Liver (tissue), 9 donors: ENCODE measurements around the gene SERINC5. TPM values are rescaled to one million over a fixed set of nuclear protein-coding genes. Genes with fewer than 3 reads are reported as not detected.

Experiments used
- DNase-seq: peaks from one replicate; pipeline ENCODE4 v3.0.0-alpha.2; 2017; ENCODE audit warnings: low spot score
- H3K27ac ChIP-seq, 2 donors: one replicate each; pipeline ENCODE4 v1.7.0; 2013; ENCODE audit warnings: inconsistent platforms in 2 of 2, low read length in 2 of 2, control low read depth in 1 of 2, low read depth in 1 of 2, mild to moderate bottlenecking in 1 of 2
- H3K27me3 ChIP-seq, 4 donors: one replicate each; pipeline versions ENCODE4 v1.6.1 to v1.7.0; 2013; ENCODE audit warnings: low read length in 3 of 4, inconsistent platforms in 1 of 4, mild to moderate bottlenecking in 1 of 4, moderate library complexity in 1 of 4; ENCODE audit not compliant: control insufficient read depth in 4 of 4, insufficient read depth in 4 of 4
- H3K36me3 ChIP-seq, 4 donors: one replicate each; pipeline versions ENCODE4 v1.6.1 to v1.7.0; 2013; ENCODE audit warnings: low read length in 3 of 4, mild to moderate bottlenecking in 3 of 4, low read depth in 1 of 4, moderate library complexity in 1 of 4; ENCODE audit not compliant: control insufficient read depth in 4 of 4, insufficient read depth in 3 of 4
- H3K4me1 ChIP-seq, 4 donors: one replicate each; pipeline versions ENCODE4 v1.6.1 to v1.7.0; 2013; ENCODE audit warnings: low read length in 3 of 4, mild to moderate bottlenecking in 3 of 4, moderate library complexity in 1 of 4; ENCODE audit not compliant: control insufficient read depth in 4 of 4, insufficient read depth in 4 of 4
- H3K4me3 ChIP-seq, 3 donors: one replicate each; pipeline versions ENCODE4 v1.6.1 to v1.7.0; 2013; ENCODE audit warnings: low read length in 3 of 3, control low read depth in 1 of 3, low read depth in 1 of 3, mild to moderate bottlenecking in 1 of 3
- H3K9ac ChIP-seq, 2 donors: one replicate each; pipeline ENCODE4 v1.7.0; 2013; ENCODE audit warnings: low read length in 2 of 2, mild to moderate bottlenecking in 2 of 2, moderate library complexity in 2 of 2, control low read depth in 1 of 2, low read depth in 1 of 2
- H3K9me3 ChIP-seq, 4 donors: one replicate each; pipeline versions ENCODE4 v1.6.1 to v1.7.0; 2013; ENCODE audit warnings: low read length in 3 of 4; ENCODE audit not compliant: control insufficient read depth in 4 of 4
- EGR1 ChIP-seq, 2 donors: IDR thresholded peaks; 2 replicates each; pipeline ENCODE4 v1.6.1; 2016 to 2018; ENCODE audit warnings: antibody characterized with exemption in 2 of 2, low read depth in 2 of 2
- FOXA1 ChIP-seq: IDR thresholded peaks from 2 replicates; pipeline ENCODE4 v1.6.1; 2016; ENCODE audit warnings: antibody characterized with exemption
- FOXA2 ChIP-seq: IDR thresholded peaks from 2 replicates; pipeline ENCODE4 v1.6.1; 2016; ENCODE audit warnings: antibody characterized with exemption
- GABPA ChIP-seq, 2 donors: IDR thresholded peaks in 1 of 2; conservative IDR thresholded peaks in 1 of 2; 2 replicates each; pipeline ENCODE4 v1.6.1; 2016; ENCODE audit warnings: antibody characterized with exemption in 2 of 2, mild to moderate bottlenecking in 1 of 2, moderate library complexity in 1 of 2
- JUND ChIP-seq, 2 donors: IDR thresholded peaks; 2 replicates each; pipeline ENCODE4 v1.6.1; 2016; ENCODE audit warnings: antibody characterized with exemption in 2 of 2
- NR2F2 ChIP-seq: IDR thresholded peaks from 2 replicates; pipeline ENCODE4 v1.6.1; 2016; ENCODE audit warnings: antibody characterized with exemption
- RAD21 ChIP-seq, 2 donors: IDR thresholded peaks; 2 replicates each; pipeline ENCODE4 v1.6.1; 2016; ENCODE audit warnings: antibody characterized with exemption in 2 of 2, mild to moderate bottlenecking in 2 of 2
- SP1 ChIP-seq: IDR thresholded peaks from 2 replicates; pipeline ENCODE4 v1.6.1; 2018; ENCODE audit warnings: antibody characterized with exemption, mild to moderate bottlenecking
- WGBS: extraction: QIAGEN DNeasy Blood & Tissue Kit; methylation state at CpG from one replicate; pipeline ENCODE4 v1.1.7; 2013; 5-methylcytosine and 5-hydroxymethylcytosine counted together
- polyA plus RNA-seq, 2 donors: library from polyadenylated mRNA; stranded (reverse) in 1 of 2; unstranded in 1 of 2; fragments of 200-250 nt in 1 of 2; fragments of >200 nt in 1 of 2; fragmentation: Nextera tagmentation in 1 of 2; extraction: Ambion mirVana in 1 of 2; gene quantifications; one replicate each; pipeline versions ENCODE4 v1.2.1 to v1.2.3, GENCODE V29; 2013 to 2015
- total RNA-seq, 2 donors: library from RNA; depleted of rRNA; stranded (reverse); fragments of >200 nt; gene quantifications; one replicate each; pipeline ENCODE4 v1.2.3, GENCODE V29; 2014
- TF ChIP-seq, protein P1 (sequence below): IDR thresholded peaks from 2 replicates; pipeline ENCODE4 v1.6.1; 2016; ENCODE audit warnings: antibody characterized with exemption
- TF ChIP-seq, protein P2 (sequence below): fragments of 150-350 bp; IDR thresholded peaks from 2 replicates; pipeline ENCODE4 v1.5.1; 2017; ENCODE audit warnings: improper control_type of control experiment, low read depth, low read length; ENCODE audit not compliant: missing input control
- TF ChIP-seq, protein P3 (sequence below): IDR thresholded peaks from 2 replicates; pipeline ENCODE4 v1.6.1; 2016; ENCODE audit warnings: antibody characterized with exemption
- TF ChIP-seq, protein P4 (sequence below): IDR thresholded peaks from 2 replicates; pipeline ENCODE4 v1.6.1; 2016; ENCODE audit warnings: antibody characterized with exemption
- donor health status: healthy.
- donor health status: healthy.
- donor health status: healthy.
- donor health status: healthy.
- donor health status: healthy.

SERINC5 gene
- total and polyA plus RNA-seq, 4 donors: 22.2 to 82.3 (median 32.0) TPM

DNA sequence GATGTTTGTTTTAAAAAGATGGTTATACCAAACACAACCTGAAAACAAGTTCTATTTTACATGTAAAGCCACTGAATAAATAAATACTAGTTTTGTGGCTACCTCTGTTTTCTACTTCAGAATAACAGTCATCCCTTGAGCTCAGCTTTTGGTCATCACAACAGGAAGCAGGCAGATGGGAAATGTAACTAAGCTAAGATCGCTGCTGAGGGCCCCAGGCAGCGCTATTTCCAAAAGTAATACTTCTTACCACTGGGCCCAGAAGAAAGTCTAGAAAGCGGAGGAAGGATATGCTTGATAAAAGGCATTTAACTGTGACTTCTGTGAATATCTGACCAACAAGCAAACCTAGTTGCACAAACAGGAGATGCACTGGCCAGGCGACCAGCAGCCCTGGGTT, 61.4 kb downstream of the SERINC5 start:
- DNase-seq: no peak
- Histone ChIP-seq H3K4me3 (no peak overlapping the region), H3K9ac (no peak overlapping the region)

DNA sequence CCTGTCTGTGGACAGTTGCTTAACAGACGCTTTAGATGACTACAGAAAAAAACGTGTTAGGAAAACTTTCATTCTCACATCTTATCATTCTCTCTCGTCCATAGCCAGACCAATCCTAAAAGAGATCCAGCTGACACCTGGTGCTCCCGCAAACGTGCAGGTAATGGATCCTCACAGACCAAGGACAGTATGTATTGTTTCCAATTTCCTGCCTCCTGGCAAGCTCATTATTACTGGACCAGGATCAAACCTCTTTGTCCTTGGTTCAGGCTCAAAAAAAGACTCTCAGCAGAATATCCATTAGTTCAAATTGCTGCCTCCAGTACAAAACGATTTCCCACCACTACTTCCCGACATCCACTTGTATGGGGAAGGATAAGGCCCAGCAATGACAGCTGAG, 62.4 kb downstream of the SERINC5 start:
- no peaks in the 10 kb centered on the region for H3K9me3 ChIP-seq
- peaks cover 21 to 43% (median 35%) of the 10 kb centered on the region in 4 donors for H3K4me1 ChIP-seq
- H3K27ac ChIP-seq: peak overlapping the region; percentile 19 to 21
- no peak overlapping the region for H3K9ac ChIP-seq
- WGBS: 21% methylated on average over 7 of the region's 7 CpGs
- H3K27me3 ChIP-seq: no peaks in the 10 kb centered on the region
- peaks cover 0 to 6% (median 2%) of the 10 kb centered on the region in 4 donors for H3K36me3 ChIP-seq
- TF ChIP-seq NR2F2: no peak
- TF ChIP-seq, protein P1, sequence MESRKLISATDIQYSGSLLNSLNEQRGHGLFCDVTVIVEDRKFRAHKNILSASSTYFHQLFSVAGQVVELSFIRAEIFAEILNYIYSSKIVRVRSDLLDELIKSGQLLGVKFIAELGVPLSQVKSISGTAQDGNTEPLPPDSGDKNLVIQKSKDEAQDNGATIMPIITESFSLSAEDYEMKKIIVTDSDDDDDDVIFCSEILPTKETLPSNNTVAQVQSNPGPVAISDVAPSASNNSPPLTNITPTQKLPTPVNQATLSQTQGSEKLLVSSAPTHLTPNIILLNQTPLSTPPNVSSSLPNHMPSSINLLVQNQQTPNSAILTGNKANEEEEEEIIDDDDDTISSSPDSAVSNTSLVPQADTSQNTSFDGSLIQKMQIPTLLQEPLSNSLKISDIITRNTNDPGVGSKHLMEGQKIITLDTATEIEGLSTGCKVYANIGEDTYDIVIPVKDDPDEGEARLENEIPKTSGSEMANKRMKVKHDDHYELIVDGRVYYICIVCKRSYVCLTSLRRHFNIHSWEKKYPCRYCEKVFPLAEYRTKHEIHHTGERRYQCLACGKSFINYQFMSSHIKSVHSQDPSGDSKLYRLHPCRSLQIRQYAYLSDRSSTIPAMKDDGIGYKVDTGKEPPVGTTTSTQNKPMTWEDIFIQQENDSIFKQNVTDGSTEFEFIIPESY: no peak
- TF ChIP-seq, protein P2, sequence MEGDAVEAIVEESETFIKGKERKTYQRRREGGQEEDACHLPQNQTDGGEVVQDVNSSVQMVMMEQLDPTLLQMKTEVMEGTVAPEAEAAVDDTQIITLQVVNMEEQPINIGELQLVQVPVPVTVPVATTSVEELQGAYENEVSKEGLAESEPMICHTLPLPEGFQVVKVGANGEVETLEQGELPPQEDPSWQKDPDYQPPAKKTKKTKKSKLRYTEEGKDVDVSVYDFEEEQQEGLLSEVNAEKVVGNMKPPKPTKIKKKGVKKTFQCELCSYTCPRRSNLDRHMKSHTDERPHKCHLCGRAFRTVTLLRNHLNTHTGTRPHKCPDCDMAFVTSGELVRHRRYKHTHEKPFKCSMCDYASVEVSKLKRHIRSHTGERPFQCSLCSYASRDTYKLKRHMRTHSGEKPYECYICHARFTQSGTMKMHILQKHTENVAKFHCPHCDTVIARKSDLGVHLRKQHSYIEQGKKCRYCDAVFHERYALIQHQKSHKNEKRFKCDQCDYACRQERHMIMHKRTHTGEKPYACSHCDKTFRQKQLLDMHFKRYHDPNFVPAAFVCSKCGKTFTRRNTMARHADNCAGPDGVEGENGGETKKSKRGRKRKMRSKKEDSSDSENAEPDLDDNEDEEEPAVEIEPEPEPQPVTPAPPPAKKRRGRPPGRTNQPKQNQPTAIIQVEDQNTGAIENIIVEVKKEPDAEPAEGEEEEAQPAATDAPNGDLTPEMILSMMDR: no peak
- TF ChIP-seq JUND (IDR thresholded peaks at IDR 0.05): no peak
- no peak for TF ChIP-seq FOXA1
- no peak for TF ChIP-seq RAD21 (IDR thresholded peaks at IDR 0.05)
- TF ChIP-seq FOXA2: no peak
- no peak for DNase-seq
- H3K4me3 ChIP-seq: no peak overlapping the region

More for the DNA sequence above, 61.4 kb downstream of the SERINC5 start:
- Histone ChIP-seq H3K27ac (peak overlapping the region in 1 of 2 donors; percentile 29), H3K27me3 (no peaks in the 10 kb centered on the region), H3K9me3 (no peaks in the 10 kb centered on the region), H3K4me1 (peaks cover 21 to 37% (median 34%) of the 10 kb centered on the region in 4 donors), H3K36me3 (peaks cover 0 to 8% (median 2%) of the 10 kb centered on the region in 4 donors)
- WGBS: 93% methylated on average over 4 of the region's 4 CpGs
- TF ChIP-seq EGR1 (IDR thresholded peaks at IDR 0.05; ENCODE audit: low read depth in 2 of 2) (no peak), RAD21 (IDR thresholded peaks at IDR 0.05) (no peak), FOXA1 (no peak), SP1 (no peak), GABPA (IDR thresholded peaks at IDR 0.05 in 1 of 2, conservative IDR thresholded peaks at IDR 0.05 in 1 of 2) (no peak)
- TF ChIP-seq, protein P3, sequence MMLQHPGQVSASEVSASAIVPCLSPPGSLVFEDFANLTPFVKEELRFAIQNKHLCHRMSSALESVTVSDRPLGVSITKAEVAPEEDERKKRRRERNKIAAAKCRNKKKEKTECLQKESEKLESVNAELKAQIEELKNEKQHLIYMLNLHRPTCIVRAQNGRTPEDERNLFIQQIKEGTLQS: no peak
- TF ChIP-seq, protein P4, sequence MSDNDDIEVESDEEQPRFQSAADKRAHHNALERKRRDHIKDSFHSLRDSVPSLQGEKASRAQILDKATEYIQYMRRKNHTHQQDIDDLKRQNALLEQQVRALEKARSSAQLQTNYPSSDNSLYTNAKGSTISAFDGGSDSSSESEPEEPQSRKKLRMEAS: no peak

DNA sequence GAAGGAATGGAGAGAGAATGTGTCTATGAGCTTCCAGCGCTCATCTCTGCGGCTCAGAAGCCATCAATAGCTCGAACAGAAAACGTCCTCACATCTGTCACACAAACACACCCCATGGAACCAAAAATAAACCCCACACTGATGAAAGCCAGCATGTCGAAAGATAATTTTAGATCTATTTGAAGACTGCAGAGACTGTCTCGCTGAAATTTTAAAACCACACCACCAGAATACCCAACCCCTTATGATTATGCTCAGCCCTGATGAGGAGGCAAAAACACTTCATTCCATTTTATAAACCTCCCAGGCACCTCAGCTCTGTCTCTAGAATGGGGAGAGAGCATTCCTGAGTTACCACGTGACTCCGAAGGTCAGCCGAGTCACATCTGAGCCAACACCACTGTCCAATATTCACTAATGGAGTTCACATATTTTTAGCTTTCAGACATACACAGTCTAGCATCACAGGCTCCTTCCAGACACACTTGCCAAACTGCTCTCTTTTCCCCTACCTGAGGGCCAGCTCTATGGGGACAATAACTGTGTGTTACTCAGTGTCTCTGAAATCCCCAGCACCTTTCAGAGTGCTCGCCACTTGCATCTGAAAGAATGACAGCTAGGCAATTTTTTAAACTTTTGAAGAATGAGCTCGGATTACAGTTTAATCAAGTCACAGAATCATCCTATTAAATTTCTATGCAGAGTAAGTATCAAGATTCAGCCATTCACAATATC, 63.2 kb downstream of the SERINC5 start:
- Histone ChIP-seq H3K9me3 (no peaks in the 10 kb centered on the region), H3K9ac (no peak overlapping the region), H3K4me1 (peaks cover 21 to 45% (median 35%) of the 10 kb centered on the region in 4 donors), H3K27me3 (no peaks in the 10 kb centered on the region), H3K27ac (peak overlapping the region in 1 of 2 donors; percentile 19), H3K36me3 (peaks cover 0 to 6% (median under 1%) of the 10 kb centered on the region in 4 donors), H3K4me3 (no peak overlapping the region)
- TF ChIP-seq NR2F2 (peak; percentile 22), FOXA2 (no peak)
- 60% methylated on average over 11 of the region's 11 CpGs for WGBS
- no peak for DNase-seq
